HG03280 (cell line): ENCODE data around the gene IL1RAPL2.

Source experiments
- ATAC-seq: cut with Tn5 transposase; IDR thresholded peaks from one replicate; pipeline ENCODE4 v1.9.1; 2021; ENCODE audit warnings: mild to moderate bottlenecking, moderate library complexity; ENCODE audit not compliant: unreplicated experiment

IL1RAPL2 gene

DNA sequence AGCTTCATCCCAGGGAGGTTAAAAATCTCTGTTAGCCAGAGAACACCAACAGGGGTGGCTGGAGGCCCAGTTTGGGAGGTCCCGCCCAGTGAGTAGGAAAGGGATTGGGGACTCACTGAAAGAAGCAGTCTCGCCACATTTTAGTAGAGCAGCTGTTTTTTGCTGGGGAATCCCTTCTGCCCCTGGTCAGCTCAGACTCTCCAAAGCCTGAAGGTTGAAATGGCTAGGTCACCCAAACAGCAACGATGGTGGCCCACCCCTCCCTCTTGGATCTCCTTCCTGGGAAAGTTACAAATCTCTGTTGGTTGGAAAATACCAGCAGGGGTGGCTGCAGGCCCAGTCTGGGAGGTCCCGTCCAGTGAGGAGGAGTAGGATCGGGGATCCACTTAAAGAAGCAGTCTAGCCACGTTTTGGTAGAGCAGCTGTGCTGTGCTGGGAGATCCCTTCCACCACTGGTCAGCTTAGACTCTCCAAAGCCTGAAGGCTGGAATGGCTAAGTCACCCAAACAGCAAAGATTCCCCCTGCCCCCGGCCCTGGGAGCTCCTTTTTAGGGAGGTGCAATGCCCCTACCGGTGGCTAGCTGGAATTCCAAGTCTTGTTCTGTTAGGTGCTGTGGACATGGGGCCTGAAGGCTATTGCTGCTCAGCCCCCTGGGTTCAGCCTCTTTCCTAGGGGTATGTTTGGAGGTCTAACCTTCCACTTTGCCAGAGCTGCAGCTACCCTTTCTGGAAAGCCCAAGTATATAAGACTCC, 694.5 kb downstream of the IL1RAPL2 start:
- ATAC-seq: no peak

DNA sequence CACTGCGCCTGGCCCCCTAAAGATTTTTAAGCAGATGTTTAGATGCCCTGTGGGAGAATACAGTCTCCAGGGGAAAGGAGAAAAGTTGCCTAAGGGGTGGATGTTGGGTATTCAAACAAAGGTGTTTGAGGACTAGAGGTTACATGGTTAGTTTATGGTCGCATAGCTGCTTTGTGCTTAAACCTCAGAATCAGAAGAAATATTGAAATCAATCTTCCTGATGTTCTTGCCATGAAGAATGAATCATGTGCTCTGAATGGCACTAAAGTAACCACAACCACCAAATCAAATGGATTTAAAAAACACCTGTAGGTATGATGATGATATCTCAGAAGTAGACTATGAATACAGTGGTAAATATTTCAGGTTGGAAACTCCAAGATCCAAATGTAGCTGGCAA, 697.2 kb downstream of the IL1RAPL2 start:
- no peak for ATAC-seq

DNA sequence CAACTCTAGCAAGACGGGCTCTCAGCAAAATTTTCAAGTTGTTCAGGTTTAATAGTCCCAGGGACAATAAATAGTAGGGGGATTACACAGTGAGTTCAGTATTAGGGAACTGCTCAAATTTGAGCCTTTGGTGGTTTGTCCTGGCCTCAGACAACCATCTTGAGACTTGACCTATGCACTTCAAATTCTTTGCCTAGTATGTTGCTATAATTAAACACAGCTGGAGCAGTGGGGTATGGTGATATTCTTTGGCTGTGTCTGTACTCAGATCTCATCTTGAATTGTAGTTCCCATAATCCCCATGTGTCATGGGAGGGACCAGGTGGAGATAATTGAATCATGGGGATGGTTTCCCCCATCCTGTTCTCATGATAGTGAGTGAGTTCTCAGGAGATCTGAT, 697.8 kb downstream of the IL1RAPL2 start:
- no peak for ATAC-seq

DNA sequence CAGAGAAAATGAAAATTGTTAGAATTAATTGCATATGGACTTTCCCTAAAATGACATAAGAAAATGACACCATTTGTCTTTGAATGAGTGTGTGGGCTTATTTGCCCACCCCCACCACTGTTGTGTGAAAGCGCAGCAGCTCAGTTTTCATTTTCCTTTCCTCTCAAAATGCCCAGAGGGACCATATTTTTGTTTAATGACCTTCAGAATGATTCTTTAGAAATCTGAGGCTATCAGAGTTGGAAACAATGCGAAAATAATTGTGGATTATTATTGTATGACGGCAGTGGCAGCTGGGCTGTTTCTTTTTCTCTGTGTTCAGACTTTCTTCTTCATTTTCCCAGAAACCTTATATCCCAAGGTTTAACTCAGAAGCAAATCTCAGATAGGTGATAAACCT, 699.1 kb downstream of the IL1RAPL2 start:
- no peak for ATAC-seq

DNA sequence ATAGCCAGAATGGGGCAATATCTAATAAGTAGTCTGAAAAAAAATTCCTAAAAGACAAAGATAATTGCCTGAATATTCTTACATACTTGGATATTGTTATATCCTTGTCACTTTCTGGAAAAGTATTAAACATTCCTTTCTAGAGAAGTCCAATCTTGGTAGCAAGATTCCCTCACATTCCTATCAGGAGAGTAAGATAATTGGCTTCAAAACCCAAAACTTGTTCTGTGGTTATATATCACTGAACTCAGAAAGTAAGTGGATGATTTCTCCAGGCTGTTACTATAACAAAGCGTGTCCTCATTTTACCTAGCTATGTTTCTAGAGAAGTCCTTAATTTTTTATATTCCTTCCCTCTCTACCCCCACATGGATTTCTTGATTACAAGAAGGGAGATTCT, 700.5 kb downstream of the IL1RAPL2 start:
- no peak for ATAC-seq

GRCh38 chrX:105267167-105267566, 701.2 kb downstream of the IL1RAPL2 start:
- no peak for ATAC-seq

GRCh38 chrX:105269386-105269785, 703.4 kb downstream of the IL1RAPL2 start:
- ATAC-seq: no peak

DNA sequence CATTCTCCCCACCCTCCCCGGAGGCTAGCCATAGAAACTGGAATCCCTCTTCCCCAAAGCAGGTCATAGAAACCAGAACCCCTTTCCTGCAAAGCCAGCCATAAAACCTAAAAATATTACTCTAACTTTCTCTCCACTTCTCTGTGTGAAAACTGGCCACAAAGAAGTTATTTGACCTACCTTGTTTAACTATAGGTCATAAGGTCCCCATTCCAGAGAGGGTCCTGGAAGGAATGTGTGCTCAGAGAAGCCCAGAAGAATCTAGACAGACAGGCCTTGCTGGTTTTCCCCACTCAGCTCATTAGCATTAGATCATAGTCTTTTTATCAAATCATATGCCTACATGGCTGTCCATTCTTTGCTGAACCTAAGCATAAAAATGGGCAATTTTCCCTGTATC, 707.3 kb downstream of the IL1RAPL2 start:
- ATAC-seq: no peak

- ATAC-seq: no peak
Observed at GRCh38 chrX:105274091-105274490, 708.1 kb downstream of the IL1RAPL2 start.

DNA sequence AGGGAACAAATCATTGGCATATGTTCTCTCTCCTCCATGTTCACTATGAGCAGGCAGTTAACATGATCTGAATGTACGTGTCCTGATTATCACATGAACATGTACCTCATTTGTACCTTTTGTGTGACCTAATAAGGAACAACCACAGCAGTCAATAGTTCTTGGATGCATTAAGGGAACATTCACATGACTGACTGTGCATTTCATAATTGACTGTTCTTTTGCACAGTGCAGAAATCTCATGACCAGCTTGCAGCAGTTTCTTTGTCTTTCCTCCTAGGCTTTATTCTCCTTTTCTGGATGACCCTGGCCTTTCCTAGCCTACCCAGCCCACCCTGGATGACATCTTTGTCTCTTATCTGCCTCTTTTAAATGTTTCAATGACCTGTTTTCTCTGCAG, 711.1 kb downstream of the IL1RAPL2 start:
- ATAC-seq: no peak

DNA sequence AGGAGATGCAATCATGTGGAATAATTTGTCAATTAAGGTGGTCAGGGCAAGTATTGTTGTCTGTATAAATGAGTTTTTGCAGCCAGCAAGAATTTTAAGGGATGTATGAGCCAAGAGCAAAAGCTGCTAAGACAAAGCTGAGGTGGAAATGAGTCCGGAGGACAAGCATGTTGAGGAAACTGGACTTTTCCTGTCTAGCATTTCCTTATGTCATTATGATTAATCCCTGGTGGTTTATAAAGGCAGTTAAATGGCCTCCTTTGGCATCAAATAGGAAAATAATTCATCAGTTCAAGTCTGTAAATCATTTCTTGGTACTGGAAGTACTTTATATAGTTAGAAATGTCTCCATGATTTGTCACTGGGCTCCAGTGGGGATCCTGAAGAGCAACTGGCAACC, 716.1 kb downstream of the IL1RAPL2 start:
- ATAC-seq: no peak

- ATAC-seq: no peak
Observed at GRCh38 chrX:105297041-105297440, 731.0 kb downstream of the IL1RAPL2 start.

DNA sequence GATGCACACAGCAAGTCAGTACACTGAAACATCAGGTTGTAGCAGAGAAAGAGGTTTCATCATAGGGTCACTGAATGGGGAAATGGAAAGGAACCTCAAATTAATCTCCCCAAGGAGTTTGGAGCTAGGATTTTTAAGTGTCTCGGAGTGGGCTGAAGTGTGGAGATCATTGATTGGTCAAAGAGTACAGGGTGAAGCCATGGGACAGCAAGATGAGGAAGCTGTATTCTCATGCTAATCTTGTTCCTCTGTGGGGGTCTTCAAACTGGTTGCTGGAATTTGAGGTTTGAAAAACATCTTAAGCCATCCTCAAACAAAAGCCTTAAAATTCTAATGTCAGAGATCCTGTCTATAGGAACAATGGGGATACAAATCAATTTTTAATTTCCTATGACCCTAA, 733.3 kb downstream of the IL1RAPL2 start:
- no peak for ATAC-seq

- no peak for ATAC-seq
Observed at GRCh38 chrX:105302246-105302645, 736.2 kb downstream of the IL1RAPL2 start.

GRCh38 chrX:105307762-105308161, 741.8 kb downstream of the IL1RAPL2 start:
- no peak for ATAC-seq

DNA sequence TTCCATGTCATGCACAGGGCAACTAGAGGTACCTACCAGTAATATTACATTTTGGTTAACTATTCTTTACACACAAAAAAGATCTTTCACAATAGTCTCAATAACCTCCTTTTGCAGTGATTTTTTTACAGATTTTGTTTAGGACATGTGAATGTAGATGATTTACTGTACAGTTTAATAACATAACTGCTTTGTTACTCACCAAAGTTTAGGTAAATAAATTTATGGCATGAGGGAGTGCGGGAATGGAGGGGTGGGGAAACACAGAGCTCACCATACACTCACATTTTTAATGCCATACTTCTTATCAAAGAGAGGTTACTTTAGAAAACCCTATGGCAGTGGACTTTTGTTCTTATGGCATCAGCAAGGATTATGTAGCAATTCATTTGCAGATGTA, 747.6 kb downstream of the IL1RAPL2 start:
- no peak for ATAC-seq

DNA sequence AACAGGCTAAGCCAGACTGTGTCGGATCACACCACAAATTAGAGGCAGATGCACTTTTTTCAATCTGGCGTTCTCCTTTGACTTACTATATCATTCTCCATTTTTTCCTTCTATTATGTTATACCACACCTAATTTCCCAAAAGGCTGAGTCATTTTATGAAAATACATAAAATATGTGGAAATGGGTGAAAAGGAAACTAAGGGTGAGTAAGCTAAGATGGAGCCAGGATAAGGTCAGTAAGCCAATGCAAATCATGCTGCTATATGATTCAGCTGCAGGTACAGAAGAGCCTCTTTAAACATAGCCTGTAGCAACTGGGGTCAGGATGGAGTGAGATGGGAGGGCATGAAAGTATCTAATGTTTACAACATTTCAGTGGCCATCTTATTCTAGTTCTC, 748.5 kb downstream of the IL1RAPL2 start:
- ATAC-seq: no peak

DNA sequence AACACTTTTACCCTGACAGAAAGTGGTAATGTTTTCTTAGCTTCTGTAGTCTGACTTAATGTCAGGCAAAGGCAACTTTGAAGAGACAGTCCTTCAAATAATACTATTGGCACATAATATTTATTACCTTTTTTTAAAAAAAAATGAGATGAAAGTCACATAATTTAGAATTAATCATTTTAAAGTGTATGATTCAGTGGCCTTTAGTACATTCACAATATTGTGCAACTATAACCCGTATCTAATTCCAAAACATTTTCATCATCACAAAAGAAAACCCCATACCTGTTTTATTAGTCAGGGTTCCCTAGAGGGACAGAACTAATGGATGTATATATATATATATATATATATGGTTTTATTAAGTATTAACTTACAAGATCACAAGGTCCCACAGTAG, 749.2 kb downstream of the IL1RAPL2 start:
- ATAC-seq: no peak

DNA sequence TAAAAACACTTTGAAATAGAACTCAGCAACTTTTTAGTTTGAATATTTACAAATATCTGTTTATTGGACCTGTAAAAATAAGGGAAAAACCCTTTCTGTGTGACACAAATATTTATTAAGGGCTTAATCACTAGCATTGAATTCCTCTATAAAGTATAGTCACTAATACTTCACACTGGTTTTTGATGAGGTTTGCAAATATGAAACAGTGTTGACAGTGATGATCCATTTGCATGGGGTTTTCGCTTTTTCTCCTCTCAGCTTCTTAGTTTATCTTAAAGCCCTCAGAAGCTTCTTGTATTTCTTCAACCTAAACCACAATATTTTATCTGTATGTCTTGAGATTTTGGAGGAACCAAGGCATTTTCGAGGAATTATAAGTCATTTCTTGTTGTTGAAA, 751.1 kb downstream of the IL1RAPL2 start:
- ATAC-seq: no peak

- ATAC-seq: no peak
Observed at GRCh38 chrX:105323928-105324327, 757.9 kb downstream of the IL1RAPL2 start.

- ATAC-seq: no peak
Observed at GRCh38 chrX:105328773-105329172, 762.8 kb downstream of the IL1RAPL2 start.

- ATAC-seq: no peak
Observed at GRCh38 chrX:105331244-105331643, 765.2 kb downstream of the IL1RAPL2 start.

DNA sequence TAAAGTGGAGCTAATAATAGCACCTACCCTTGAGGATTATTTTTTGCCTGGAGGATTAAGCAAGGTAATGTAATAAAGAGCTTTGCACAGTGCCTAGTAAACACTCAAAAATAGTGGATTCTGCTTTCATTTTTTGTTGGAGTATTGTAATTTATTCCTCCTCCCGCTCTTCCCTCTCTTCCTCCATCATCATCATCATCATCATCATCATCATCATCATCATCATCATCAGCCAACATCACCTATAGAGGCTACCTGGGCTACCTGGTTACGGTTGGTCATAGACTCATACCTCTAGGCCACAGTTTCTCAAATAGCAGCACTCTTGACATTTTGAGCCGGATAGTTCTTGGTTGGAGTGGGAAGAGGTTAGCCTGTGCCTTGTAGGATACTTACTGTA, 781.4 kb downstream of the IL1RAPL2 start:
- ATAC-seq: no peak
